Cardiac muscle cell (in vitro differentiated cells and primary cell): ENCODE results near the gene EPHB6. TPM values are rescaled to one million over a fixed set of nuclear protein-coding genes. Genes with fewer than 3 reads are reported as not detected.

Experiments used
- DNase-seq, 2 donors: peaks; one replicate each; pipeline versions ENCODE4 v3.0.0 to v3.0.0-alpha.2; 2010 to 2017; ENCODE audit warnings: low read depth in 1 of 2, low spot score in 1 of 2
- H3K27ac ChIP-seq: fragments of 200-600 bp; sonication (generic); 2 replicates; pipeline ENCODE4 v1.5.1; 2016
- H3K27me3 ChIP-seq: fragments of 200-600 bp; sonication (generic); 2 replicates; pipeline ENCODE4 v1.6.0; 2016; ENCODE audit warnings: control low read depth
- H3K36me3 ChIP-seq: fragments of 200-600 bp; sonication (generic); 2 replicates; pipeline ENCODE4 v1.5.1; 2016; ENCODE audit warnings: control low read depth
- H3K4me1 ChIP-seq: fragments of 200-600 bp; sonication (generic); 2 replicates; pipeline ENCODE4 v1.8.1; 2017; ENCODE audit warnings: low read depth, mild to moderate bottlenecking, mixed run types
- H3K4me3 ChIP-seq: fragments of 200-600 bp; sonication (generic); 2 replicates; pipeline ENCODE4 v1.5.1; 2016; ENCODE audit warnings: mild to moderate bottlenecking
- H3K9me3 ChIP-seq: fragments of 200-600 bp; sonication (generic); 2 replicates; pipeline ENCODE4 v1.5.1; 2017; ENCODE audit warnings: low read depth, mild to moderate bottlenecking, control low read depth
- polyA plus RNA-seq: library from polyadenylated mRNA; unstranded; fragments of >200 nt; fragmentation: Nextera tagmentation; extraction: Ambion mirVana; gene quantifications from 2 replicates; pipeline ENCODE4 v1.2.1, GENCODE V29; 2016
- total RNA-seq: library from RNA; depleted of rRNA; stranded (reverse); fragments of >200 nt; gene quantifications from 2 replicates; pipeline ENCODE4 v1.2.3, GENCODE V29; 2016
- TF ChIP-seq, protein P1 (sequence below): IDR thresholded peaks from 2 replicates; pipeline ENCODE4 v1.5.1; 2012; ENCODE audit warnings: low read depth, mild to moderate bottlenecking, low read length

The EPHB6 gene
- total and polyA plus RNA-seq, 2 experiments from 2014 or later = 15.7 to 27.7 TPM

DNA sequence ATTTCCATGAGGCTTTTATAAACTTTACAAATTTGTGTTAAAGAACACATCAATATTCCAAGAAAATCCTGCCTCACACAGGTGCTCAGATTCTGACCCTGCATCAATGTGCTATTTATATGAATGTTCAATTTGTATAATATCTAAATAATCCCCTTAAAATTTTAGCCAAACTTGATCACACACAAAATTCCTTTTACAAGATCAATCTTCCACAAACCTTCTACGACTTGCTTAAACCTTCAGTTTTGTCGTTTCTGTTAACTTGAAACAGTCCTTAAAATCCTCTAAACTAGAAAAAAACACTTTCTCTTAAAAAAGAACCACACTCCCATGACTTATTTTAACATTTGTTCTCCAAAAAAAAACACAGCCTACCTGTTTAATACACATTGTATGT is 50.9 kb downstream of the EPHB6 start:
- no peaks in the 10 kb centered on the region for H3K27me3 ChIP-seq
- DNase-seq = no peak
- no peaks in the 10 kb centered on the region for H3K36me3 ChIP-seq
- no peak overlapping the region for H3K4me3 ChIP-seq
- TF ChIP-seq, protein P1, sequence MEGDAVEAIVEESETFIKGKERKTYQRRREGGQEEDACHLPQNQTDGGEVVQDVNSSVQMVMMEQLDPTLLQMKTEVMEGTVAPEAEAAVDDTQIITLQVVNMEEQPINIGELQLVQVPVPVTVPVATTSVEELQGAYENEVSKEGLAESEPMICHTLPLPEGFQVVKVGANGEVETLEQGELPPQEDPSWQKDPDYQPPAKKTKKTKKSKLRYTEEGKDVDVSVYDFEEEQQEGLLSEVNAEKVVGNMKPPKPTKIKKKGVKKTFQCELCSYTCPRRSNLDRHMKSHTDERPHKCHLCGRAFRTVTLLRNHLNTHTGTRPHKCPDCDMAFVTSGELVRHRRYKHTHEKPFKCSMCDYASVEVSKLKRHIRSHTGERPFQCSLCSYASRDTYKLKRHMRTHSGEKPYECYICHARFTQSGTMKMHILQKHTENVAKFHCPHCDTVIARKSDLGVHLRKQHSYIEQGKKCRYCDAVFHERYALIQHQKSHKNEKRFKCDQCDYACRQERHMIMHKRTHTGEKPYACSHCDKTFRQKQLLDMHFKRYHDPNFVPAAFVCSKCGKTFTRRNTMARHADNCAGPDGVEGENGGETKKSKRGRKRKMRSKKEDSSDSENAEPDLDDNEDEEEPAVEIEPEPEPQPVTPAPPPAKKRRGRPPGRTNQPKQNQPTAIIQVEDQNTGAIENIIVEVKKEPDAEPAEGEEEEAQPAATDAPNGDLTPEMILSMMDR = no peak
- no peaks in the 10 kb centered on the region for H3K4me1 ChIP-seq
- no peaks in the 10 kb centered on the region for H3K9me3 ChIP-seq
- H3K27ac ChIP-seq = no peak overlapping the region

DNA sequence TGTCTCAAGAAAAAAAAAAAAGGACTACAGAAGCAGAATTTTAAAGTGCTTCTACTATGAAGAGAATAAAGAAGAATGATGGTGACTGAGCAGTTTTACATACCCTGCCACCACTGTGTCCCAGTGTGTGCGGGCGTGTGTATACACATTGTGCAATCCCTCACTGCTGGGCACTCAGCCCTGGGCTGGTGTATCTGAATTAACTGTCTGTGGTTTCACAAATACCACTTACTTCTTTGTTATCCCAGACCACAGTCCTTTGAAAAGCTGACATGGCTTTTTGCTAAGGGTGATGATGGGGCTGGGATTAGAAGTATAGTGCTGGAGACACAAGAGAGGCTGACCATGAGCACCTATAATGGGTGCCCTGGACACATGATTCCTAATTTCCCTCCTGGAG is 51.8 kb downstream of the EPHB6 start:
- no peaks in the 10 kb centered on the region for H3K9me3 ChIP-seq
- DNase-seq = no peak
- H3K27me3 ChIP-seq = no peaks in the 10 kb centered on the region
- no peaks in the 10 kb centered on the region for H3K36me3 ChIP-seq
- H3K4me1 ChIP-seq = no peaks in the 10 kb centered on the region
- no peak overlapping the region for H3K4me3 ChIP-seq
- H3K27ac ChIP-seq = no peak overlapping the region
- TF ChIP-seq, protein P1 = no peak

DNA sequence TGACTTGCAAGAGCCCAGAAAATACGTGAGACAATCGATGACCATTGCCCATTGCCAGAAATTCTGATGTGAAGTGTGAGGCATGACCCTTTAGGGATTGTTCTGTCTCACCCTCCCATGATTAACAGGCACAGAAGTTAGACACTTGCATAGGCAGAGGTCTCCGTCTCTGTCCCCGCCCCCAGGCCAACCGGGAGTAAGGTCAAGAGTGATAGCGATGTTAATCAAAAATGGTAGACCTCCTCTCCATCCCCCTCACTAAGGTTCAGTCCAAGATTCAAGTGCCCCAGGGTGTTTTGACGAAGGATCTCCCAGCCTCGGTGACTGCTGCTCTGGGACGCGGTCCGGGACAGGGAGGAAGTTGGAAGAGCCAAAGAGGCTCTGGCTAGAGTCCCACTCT is 53.4 kb downstream of the EPHB6 start:
- DNase-seq = no peak
- TF ChIP-seq, protein P1 = no peak
- H3K4me3 ChIP-seq = no peak overlapping the region

DNA sequence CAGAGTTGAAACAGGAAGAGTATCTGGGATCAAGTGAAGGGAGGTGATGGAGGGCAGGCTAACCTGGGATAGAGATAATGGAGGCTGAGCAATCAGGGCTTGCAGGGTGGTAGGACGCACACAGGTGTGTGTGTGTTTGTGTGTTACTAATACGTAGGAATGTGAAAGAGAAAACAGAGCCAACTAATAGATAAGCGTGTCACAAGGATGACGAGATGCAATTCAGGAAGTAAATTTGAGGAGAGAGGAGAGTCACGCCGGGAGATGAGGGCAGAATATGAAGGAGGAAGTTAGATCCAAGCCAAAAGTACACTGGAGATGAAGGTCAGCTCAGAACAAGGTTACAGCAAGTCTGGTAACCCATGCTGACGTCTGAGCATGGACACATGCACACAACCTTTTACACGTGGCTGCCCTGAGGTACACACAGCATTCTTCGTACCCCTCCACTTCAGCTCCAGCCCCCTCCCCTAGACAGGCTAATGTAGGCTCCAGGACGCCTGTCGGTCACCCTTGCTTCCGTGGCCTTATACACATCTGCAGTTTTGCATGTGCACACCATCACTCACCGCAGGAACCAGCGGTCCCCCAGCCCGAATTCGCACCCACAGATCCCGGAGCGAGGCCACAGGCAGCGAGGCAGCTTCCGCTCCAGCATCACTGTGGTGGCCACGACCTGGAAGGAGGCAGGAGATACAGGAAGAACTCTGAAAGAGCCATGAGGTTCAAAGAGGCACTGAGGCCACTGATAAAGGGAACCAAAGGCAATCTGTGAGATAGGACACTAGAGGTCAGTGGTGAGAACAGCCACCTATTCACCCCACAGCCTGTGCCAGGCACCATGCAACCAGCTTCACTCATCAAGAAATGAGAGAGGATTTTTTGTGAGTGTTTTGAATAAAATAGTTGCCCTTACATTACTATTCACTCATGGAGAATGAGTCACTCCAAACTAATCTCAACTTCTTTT is 54.3 kb downstream of the EPHB6 start:
- H3K4me3 ChIP-seq = no peak overlapping the region
- no peaks in the 10 kb centered on the region for H3K9me3 ChIP-seq
- no peaks in the 10 kb centered on the region for H3K27me3 ChIP-seq
- DNase-seq = peak; percentile 10 to 14
- no peaks in the 10 kb centered on the region for H3K4me1 ChIP-seq
- no peak overlapping the region for H3K27ac ChIP-seq
- TF ChIP-seq, protein P1 = peak; percentile 14
- H3K36me3 ChIP-seq = no peaks in the 10 kb centered on the region

More for the DNA sequence above, 53.4 kb downstream of the EPHB6 start:
- no peaks in the 10 kb centered on the region for H3K9me3 ChIP-seq
- no peaks in the 10 kb centered on the region for H3K4me1 ChIP-seq
- H3K27ac ChIP-seq = no peak overlapping the region
- no peaks in the 10 kb centered on the region for H3K36me3 ChIP-seq
- no peaks in the 10 kb centered on the region for H3K27me3 ChIP-seq

DNA sequence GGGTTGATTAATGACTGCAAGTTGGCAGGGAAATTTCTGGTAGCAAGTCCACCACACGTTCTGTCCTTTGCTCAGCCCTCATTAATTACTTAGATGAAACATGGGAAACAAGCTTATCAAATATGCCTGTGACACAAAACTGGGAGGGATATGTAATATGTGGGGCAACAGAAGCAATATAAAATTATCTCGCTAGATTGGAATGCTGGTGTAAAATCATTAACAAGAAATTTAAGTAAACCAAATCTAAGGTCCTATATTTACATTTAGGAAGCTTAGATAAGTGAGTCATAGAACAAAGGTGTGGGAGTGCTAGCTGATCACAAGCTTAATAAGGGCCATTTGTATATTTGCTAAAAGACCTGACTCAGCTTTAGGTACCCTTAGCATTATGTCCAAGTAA is 55.2 kb downstream of the EPHB6 start:
- H3K4me3 ChIP-seq = no peak overlapping the region
- no peak for DNase-seq
- no peaks in the 10 kb centered on the region for H3K27me3 ChIP-seq
- H3K27ac ChIP-seq = no peak overlapping the region
- H3K9me3 ChIP-seq = no peaks in the 10 kb centered on the region
- TF ChIP-seq, protein P1 = no peak
- no peaks in the 10 kb centered on the region for H3K4me1 ChIP-seq
- H3K36me3 ChIP-seq = no peaks in the 10 kb centered on the region
